A549 (cell line): ENCODE data around the gene DGKE. TPM values are rescaled to one million over a fixed set of nuclear protein-coding genes. Genes with fewer than 3 reads are reported as not detected.

ENCODE experiments used
- ATOH8 ChIP-seq: fragments of 250-450 bp; sonication (Bioruptor Pico); IDR thresholded peaks from 2 replicates; pipeline ENCODE4 v1.5.0; 2020; ENCODE audit warnings: low read depth, mild to moderate bottlenecking, moderate library complexity
- BHLHE40 ChIP-seq: IDR thresholded peaks from 2 replicates; pipeline ENCODE4 v1.6.1; 2012; ENCODE audit warnings: low read depth, low read length, inconsistent platforms
- CTCF ChIP-seq: fragments of >200 bp; sonication (Bioruptor Twin); formaldehyde crosslinking; IDR thresholded peaks from 3 replicates; pipeline ENCODE4 v1.5.1; 2016
- E2F6 ChIP-seq: IDR thresholded peaks from 2 replicates; pipeline ENCODE4 v1.6.1; 2012; ENCODE audit warnings: low read depth, borderline replicate concordance
- ELK1 ChIP-seq: fragments of 150-350 bp; IDR thresholded peaks from 2 replicates; pipeline ENCODE4 v1.6.1; 2014; ENCODE audit warnings: low read depth, mild to moderate bottlenecking, low read length
- EP300 ChIP-seq, 2 experiments: fragments of >200 bp; sonication (Bioruptor Twin); formaldehyde crosslinking; IDR thresholded peaks; 2 replicates in 1 of 2; 3 replicates in 1 of 2; pipeline ENCODE4 v1.6.1; 2016 to 2017
- FOSB ChIP-seq: fragments of 250-450 bp; sonication (Bioruptor Pico); IDR thresholded peaks from 2 replicates; pipeline ENCODE4 v1.5.0; 2020; ENCODE audit warnings: mild to moderate bottlenecking, moderate library complexity
- GATA3 ChIP-seq: IDR thresholded peaks from 2 replicates; pipeline ENCODE4 v1.6.1; 2012; ENCODE audit warnings: borderline replicate concordance
- HES2 ChIP-seq: fragments of >200 bp; sonication (Bioruptor Twin); formaldehyde crosslinking; IDR thresholded peaks from 2 replicates; pipeline ENCODE4 v1.6.1; 2016
- HMGXB4 ChIP-seq: fragments of 250-450 bp; sonication (Bioruptor Pico); IDR thresholded peaks from 2 replicates; pipeline ENCODE4 v1.5.0; 2021; ENCODE audit warnings: mild to moderate bottlenecking, moderate library complexity, borderline replicate concordance
- HOXA7 ChIP-seq: fragments of 250-450 bp; sonication (Bioruptor Pico); IDR thresholded peaks from 2 replicates; pipeline ENCODE4 v1.5.0; 2020; ENCODE audit warnings: mild to moderate bottlenecking, moderate library complexity
- KDM1A ChIP-seq: fragments of 200-600 bp; sonication (generic); IDR thresholded peaks from 2 replicates; pipeline ENCODE4 v1.6.1; 2016; ENCODE audit warnings: low read depth, mild to moderate bottlenecking
- KDM5A ChIP-seq: fragments of 200-600 bp; sonication (generic); IDR thresholded peaks from 2 replicates; pipeline ENCODE4 v1.6.1; 2016; ENCODE audit warnings: antibody characterized with exemption, mild to moderate bottlenecking
- MAFK ChIP-seq: fragments of 450-650 bp; IDR thresholded peaks from 2 replicates; pipeline ENCODE4 v1.6.1; 2014; ENCODE audit not compliant: partially characterized antibody
- NFE2L2 ChIP-seq: fragments of 150-350 bp; conservative IDR thresholded peaks from 2 replicates; pipeline ENCODE4 v1.6.1; 2014; ENCODE audit warnings: low read length
- NPAS2 ChIP-seq: fragments of 250-450 bp; sonication (Bioruptor Pico); IDR thresholded peaks from 2 replicates; pipeline ENCODE4 v1.8.0; 2022; ENCODE audit warnings: mild to moderate bottlenecking, moderate library complexity, borderline replicate concordance
- PHF8 ChIP-seq: fragments of 200-600 bp; sonication (generic); IDR thresholded peaks from 2 replicates; pipeline ENCODE4 v1.6.1; 2016; ENCODE audit warnings: low read depth, mild to moderate bottlenecking, antibody characterized with exemption, moderate library complexity, borderline replicate concordance
- RCOR1 ChIP-seq: fragments of 150-350 bp; IDR thresholded peaks from 2 replicates; pipeline ENCODE4 v1.6.1; 2014; ENCODE audit warnings: antibody characterized with exemption, low read length, low read depth
- RFX5 ChIP-seq: fragments of 450-650 bp; IDR thresholded peaks from 2 replicates; pipeline ENCODE4 v1.7.1; 2014; ENCODE audit warnings: antibody characterized with exemption, mild to moderate bottlenecking, moderate library complexity
- TP53 ChIP-seq: fragments of 250-450 bp; sonication (Bioruptor Pico); IDR thresholded peaks from 2 replicates; pipeline ENCODE4 v1.5.0; 2021; ENCODE audit warnings: mild to moderate bottlenecking, moderate library complexity
- USF2 ChIP-seq: fragments of 450-650 bp; IDR thresholded peaks from 2 replicates; pipeline ENCODE4 v1.6.1; 2014; ENCODE audit warnings: antibody characterized with exemption
- polyA plus RNA-seq, 4 experiments: library from polyadenylated mRNA; depleted of rRNA in 3 of 4; stranded (reverse); fragments of >200 nt; fragmentation: RNase III in 1 of 4; extraction: RNeasy Plus Mini Kit Qiagen cat#74134 plus additional on column Dnase treatment in 1 of 4; gene quantifications; 2 replicates in 3 of 4; 3 replicates in 1 of 4; pipeline ENCODE4 v1.2.3, GENCODE V29; 2011 to 2017

The DGKE gene
- polyA plus RNA-seq, 2 of the 4 experiments (the other 2 are of a cell fraction) = 3.4 to 4.6 TPM

GRCh38 chr17:56913867-56914580 is 80.1 kb downstream of the DGKE start, which contains the start of gene TRIM25 (continued):
- TF ChIP-seq USF2 (peak; percentile 94), GATA3 (0 out of 2 replicates have a peak, but pooled peaks have one; percentile 22), KDM5A (no peak), MAFK (no peak), NPAS2 (CRISPR knock-in tag) (no peak), RFX5 (no peak), EP300 (IDR thresholded peaks at IDR 0.05) (no peak), HES2 (no peak), BHLHE40 (no peak), CTCF (no peak), E2F6 (peak; percentile 66; the same call in 1 of the 2 replicates), FOSB (CRISPR knock-in tag) (no peak), PHF8 (peak; percentile 99), TP53 (no peak), NFE2L2 (no peak), HMGXB4 (no peak), ELK1 (no peak), ATOH8 (no peak), HOXA7 (CRISPR knock-in tag) (no peak), KDM1A (no peak), RCOR1 (no peak)
